Astrocyte (in vitro differentiated cells and primary cell): ENCODE measurements around the gene CELF1. TPM values are rescaled to one million over a fixed set of nuclear protein-coding genes. Genes with fewer than 3 reads are reported as not detected.
A peak's percentile ranks its signal among the peaks of the same experiment; 100 is the strongest.

Experiments
- DNase-seq: peaks from one replicate; pipeline ENCODE4 v3.0.0-alpha.2; 2010; ENCODE audit warnings: low read depth
- FAIRE-seq: peaks from 2 replicates; lab custom pipeline; 2011; peaks lifted over from hg19 to GRCh38; lab: Jason Lieb, UNC
- H2AFZ ChIP-seq: 2 replicates; pipeline ENCODE4 v1.6.0; 2012; ENCODE audit warnings: low read depth, low read length, inconsistent platforms
- H3K27ac ChIP-seq: 2 replicates; pipeline ENCODE4 v1.5.1; 2011; ENCODE audit warnings: low read depth, low read length, inconsistent platforms
- H3K27me3 ChIP-seq: 2 replicates; pipeline ENCODE4 v1.6.0; 2011; ENCODE audit warnings: low read length, inconsistent platforms; ENCODE audit not compliant: insufficient read depth
- H3K36me3 ChIP-seq: 2 replicates; pipeline ENCODE4 v1.5.1; 2011; ENCODE audit warnings: low read length, inconsistent platforms; ENCODE audit not compliant: insufficient read depth
- H3K4me1 ChIP-seq: 2 replicates; pipeline ENCODE4 v1.5.1; 2011; ENCODE audit warnings: low read length, inconsistent platforms; ENCODE audit not compliant: insufficient read depth
- H3K4me2 ChIP-seq: 2 replicates; pipeline ENCODE4 v1.6.0; 2012; ENCODE audit warnings: low read length, inconsistent platforms
- H3K4me3 ChIP-seq: 2 replicates; pipeline ENCODE4 v1.5.1; 2011; ENCODE audit warnings: low read depth, mild to moderate bottlenecking, low read length, inconsistent platforms; ENCODE audit not compliant: insufficient read depth
- H3K79me2 ChIP-seq: 2 replicates; pipeline ENCODE4 v1.6.0; 2012; ENCODE audit warnings: mild to moderate bottlenecking, low read length, inconsistent platforms; ENCODE audit not compliant: insufficient read depth
- H3K9ac ChIP-seq: 2 replicates; pipeline ENCODE4 v1.6.0; 2012; ENCODE audit warnings: mild to moderate bottlenecking, low read length, inconsistent platforms
- H3K9me3 ChIP-seq: 2 replicates; pipeline ENCODE4 v1.5.1; 2012; ENCODE audit warnings: low read depth, mild to moderate bottlenecking, low read length, inconsistent platforms; ENCODE audit not compliant: insufficient read depth
- H4K20me1 ChIP-seq: 2 replicates; pipeline ENCODE4 v1.6.0; 2012; ENCODE audit warnings: low read length, inconsistent platforms; ENCODE audit not compliant: insufficient read depth
- H3K27ac Mint-ChIP-seq: one replicate; pipeline ENCODE4 v1.8.0; 2021; ENCODE audit warnings: mild to moderate bottlenecking, mixed read lengths; ENCODE audit not compliant: unreplicated experiment
- H3K27me3 Mint-ChIP-seq: one replicate; pipeline ENCODE4 v1.8.0; 2021; ENCODE audit warnings: low read depth, mixed read lengths; ENCODE audit not compliant: unreplicated experiment
- H3K36me3 Mint-ChIP-seq: one replicate; pipeline ENCODE4 v1.8.0; 2021; ENCODE audit warnings: low read depth, mixed read lengths; ENCODE audit not compliant: unreplicated experiment
- H3K4me1 Mint-ChIP-seq: one replicate; pipeline ENCODE4 v1.8.0; 2021; ENCODE audit warnings: low read depth, mixed read lengths; ENCODE audit not compliant: unreplicated experiment
- H3K4me3 Mint-ChIP-seq: one replicate; pipeline ENCODE4 v1.8.0; 2021; ENCODE audit warnings: mild to moderate bottlenecking, moderate library complexity, mixed read lengths; ENCODE audit not compliant: unreplicated experiment
- H3K9me3 Mint-ChIP-seq: one replicate; pipeline ENCODE4 v1.8.0; 2021; ENCODE audit warnings: mild to moderate bottlenecking, mixed read lengths; ENCODE audit not compliant: unreplicated experiment
- EZH2 ChIP-seq: IDR thresholded peaks from 2 replicates; pipeline ENCODE4 v1.6.1; 2012; ENCODE audit warnings: mild to moderate bottlenecking, low read length, inconsistent platforms; ENCODE audit not compliant: insufficient read depth
- total RNA-seq: library from RNA; stranded (reverse); gene quantifications from 2 replicates; pipeline ENCODE4 v1.2.1, GENCODE V29; 2021
- TF ChIP-seq, protein P1 (sequence below): IDR thresholded peaks from 2 replicates; pipeline ENCODE4 v1.5.1; 2011; ENCODE audit warnings: low read depth, mild to moderate bottlenecking, inconsistent platforms, low read length, moderate library complexity; ENCODE audit not compliant: insufficient read depth

Gene CELF1
- total RNA-seq, 1 donor from 2014 or later: 101 TPM

DNA sequence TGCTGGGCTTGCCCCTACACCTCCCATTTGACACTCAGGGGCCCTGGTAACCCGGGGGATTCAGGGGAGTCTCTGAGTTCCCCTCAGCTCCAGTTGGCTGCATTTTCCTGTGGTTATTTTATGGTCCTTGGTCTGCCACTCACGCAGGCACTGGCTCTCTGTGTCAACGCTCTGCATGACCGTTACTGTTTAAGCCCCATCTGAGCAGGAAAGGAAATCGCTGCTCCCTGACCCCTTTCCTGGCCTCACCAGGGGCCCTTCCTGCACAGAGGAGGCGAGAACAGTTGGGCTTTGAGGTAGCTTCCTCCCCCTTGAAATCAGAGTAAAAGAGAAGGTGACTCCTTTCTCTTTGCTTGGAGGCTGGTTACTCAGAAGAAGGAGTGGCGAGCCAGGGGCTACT lies 38.8 kb upstream of the CELF1 start:
- no peaks in the 10 kb centered on the region for H4K20me1 ChIP-seq
- no peak overlapping the region for H3K27ac Mint-ChIP-seq
- FAIRE-seq (no peak), DNase-seq (no peak)
- H3K27me3 Mint-ChIP-seq: peaks cover 41% of the 10 kb centered on the region
- H3K4me3 Mint-ChIP-seq: no peak overlapping the region
- no peaks in the 10 kb centered on the region for H3K79me2 ChIP-seq
- H3K27ac ChIP-seq: no peak overlapping the region
- no peak overlapping the region for H3K9ac ChIP-seq
- H3K36me3 ChIP-seq: no peaks in the 10 kb centered on the region
- H3K4me1 Mint-ChIP-seq: no peaks in the 10 kb centered on the region
- no peak overlapping the region for H2AFZ ChIP-seq
- TF ChIP-seq, protein P1, sequence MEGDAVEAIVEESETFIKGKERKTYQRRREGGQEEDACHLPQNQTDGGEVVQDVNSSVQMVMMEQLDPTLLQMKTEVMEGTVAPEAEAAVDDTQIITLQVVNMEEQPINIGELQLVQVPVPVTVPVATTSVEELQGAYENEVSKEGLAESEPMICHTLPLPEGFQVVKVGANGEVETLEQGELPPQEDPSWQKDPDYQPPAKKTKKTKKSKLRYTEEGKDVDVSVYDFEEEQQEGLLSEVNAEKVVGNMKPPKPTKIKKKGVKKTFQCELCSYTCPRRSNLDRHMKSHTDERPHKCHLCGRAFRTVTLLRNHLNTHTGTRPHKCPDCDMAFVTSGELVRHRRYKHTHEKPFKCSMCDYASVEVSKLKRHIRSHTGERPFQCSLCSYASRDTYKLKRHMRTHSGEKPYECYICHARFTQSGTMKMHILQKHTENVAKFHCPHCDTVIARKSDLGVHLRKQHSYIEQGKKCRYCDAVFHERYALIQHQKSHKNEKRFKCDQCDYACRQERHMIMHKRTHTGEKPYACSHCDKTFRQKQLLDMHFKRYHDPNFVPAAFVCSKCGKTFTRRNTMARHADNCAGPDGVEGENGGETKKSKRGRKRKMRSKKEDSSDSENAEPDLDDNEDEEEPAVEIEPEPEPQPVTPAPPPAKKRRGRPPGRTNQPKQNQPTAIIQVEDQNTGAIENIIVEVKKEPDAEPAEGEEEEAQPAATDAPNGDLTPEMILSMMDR: no peak
- TF ChIP-seq EZH2: no peak
- H3K9me3 ChIP-seq: no peaks in the 10 kb centered on the region
- peaks cover 2% of the 10 kb centered on the region for H3K4me1 ChIP-seq
- peaks cover 39% of the 10 kb centered on the region for H3K27me3 ChIP-seq
- H3K4me2 ChIP-seq: no peak overlapping the region
- H3K4me3 ChIP-seq: no peak overlapping the region
- H3K9me3 Mint-ChIP-seq: no peaks in the 10 kb centered on the region
- peaks cover 4% of the 10 kb centered on the region for H3K36me3 Mint-ChIP-seq

GRCh38 chr11:47589977-47590861 lies 37.3 kb upstream of the CELF1 start:
- H3K27me3 ChIP-seq: peaks cover 35% of the 10 kb centered on the region
- H3K27ac ChIP-seq: no peak overlapping the region
- no peaks in the 10 kb centered on the region for H3K9me3 Mint-ChIP-seq
- H3K36me3 Mint-ChIP-seq: peaks cover 6% of the 10 kb centered on the region
- no peak for DNase-seq
- peak overlapping the region; percentile 98 for H2AFZ ChIP-seq
- H3K79me2 ChIP-seq: no peaks in the 10 kb centered on the region
- peak overlapping the region; percentile 79 for H3K4me2 ChIP-seq
- H3K4me3 Mint-ChIP-seq: no peak overlapping the region
- H3K9me3 ChIP-seq: no peaks in the 10 kb centered on the region
- H3K36me3 ChIP-seq: no peaks in the 10 kb centered on the region
- peak overlapping the region; percentile 39 for H3K4me3 ChIP-seq
- no peaks in the 10 kb centered on the region for H3K4me1 Mint-ChIP-seq
- no peaks in the 10 kb centered on the region for H4K20me1 ChIP-seq
- no peak overlapping the region for H3K27ac Mint-ChIP-seq
- TF ChIP-seq, protein P1: no peak
- TF ChIP-seq EZH2: peak; percentile 71
- FAIRE-seq: no peak
- peaks cover 2% of the 10 kb centered on the region for H3K4me1 ChIP-seq
- peaks cover 33% of the 10 kb centered on the region for H3K27me3 Mint-ChIP-seq
- H3K9ac ChIP-seq: peak overlapping the region; percentile 52

- H2AFZ ChIP-seq: peak overlapping the region; percentile 98
Measured at GRCh38 chr11:47589584-47589976, 36.6 kb upstream of the CELF1 start.

More at GRCh38 chr11:47589584-47589976, 36.6 kb upstream of the CELF1 start:
- H3K79me2 ChIP-seq: no peaks in the 10 kb centered on the region
- peaks cover 29% of the 10 kb centered on the region for H3K27me3 ChIP-seq
- Mint-ChIP-seq H3K9me3 (no peaks in the 10 kb centered on the region), H3K27me3 (peaks cover 28% of the 10 kb centered on the region), H3K27ac (no peak overlapping the region), H3K4me3 (no peak overlapping the region), H3K36me3 (peaks cover 10% of the 10 kb centered on the region), H3K4me1 (no peaks in the 10 kb centered on the region)
- DNase-seq (no peak), FAIRE-seq (no peak)
- H3K9ac ChIP-seq: peak overlapping the region; percentile 52
- TF ChIP-seq EZH2: peak; percentile 86
- TF ChIP-seq, protein P1: no peak
- no peaks in the 10 kb centered on the region for H4K20me1 ChIP-seq
- no peak overlapping the region for H3K27ac ChIP-seq
- H3K36me3 ChIP-seq: no peaks in the 10 kb centered on the region
- peak overlapping the region; percentile 79 for H3K4me2 ChIP-seq
- no peaks in the 10 kb centered on the region for H3K9me3 ChIP-seq
- H3K4me3 ChIP-seq: peak overlapping the region; percentile 39
- peaks cover 2% of the 10 kb centered on the region for H3K4me1 ChIP-seq
